ENCODE data around the gene RIN2.

- TF ChIP-seq EP300 (IDR thresholded peaks at IDR 0.05) (no peak), CTCF (IDR thresholded peaks at IDR 0.05) (no peak)
These were observed 12.5 kb upstream of the RIN2 start for GRCh38 chr20:19745584-19745983.

All from suprapubic skin (tissue), 3 donors.